ENCODE measurements around the gene ZNF493.

The ZNF493 gene

GRCh38 chr19:21439201-21439751 is 42.3 kb downstream of the ZNF493 start:
- H3K4me1 ChIP-seq (ENCODE audit: insufficient read depth, low read length, severe bottlenecking) = no peaks in the 10 kb centered on the region
- H3K27me3 ChIP-seq (ENCODE audit: insufficient read depth, low read length) = no peaks in the 10 kb centered on the region
- no peaks in the 10 kb centered on the region for H3K79me2 ChIP-seq (ENCODE audit: insufficient read depth, low read length)
- H2AFZ ChIP-seq (ENCODE audit: low read length) = no peak overlapping the region
- no peaks in the 10 kb centered on the region for H3K36me3 ChIP-seq (ENCODE audit: insufficient read depth, low read length)
- no peaks in the 10 kb centered on the region for H4K20me1 ChIP-seq (ENCODE audit: insufficient read depth, low read length)
- no peak overlapping the region for H3K27ac ChIP-seq (ENCODE audit: low read depth, low read length, poor library complexity, severe bottlenecking)
- no peak overlapping the region for H3K4me3 ChIP-seq (ENCODE audit: low read depth, low read length, poor library complexity, severe bottlenecking)
- no peaks in the 10 kb centered on the region for H3F3A ChIP-seq (ENCODE audit: insufficient read depth, low read length)
- no peak for TF ChIP-seq EZH2 (IDR thresholded peaks at IDR 0.05; ENCODE audit: borderline replicate concordance, low read length)
- TF ChIP-seq, protein P1, sequence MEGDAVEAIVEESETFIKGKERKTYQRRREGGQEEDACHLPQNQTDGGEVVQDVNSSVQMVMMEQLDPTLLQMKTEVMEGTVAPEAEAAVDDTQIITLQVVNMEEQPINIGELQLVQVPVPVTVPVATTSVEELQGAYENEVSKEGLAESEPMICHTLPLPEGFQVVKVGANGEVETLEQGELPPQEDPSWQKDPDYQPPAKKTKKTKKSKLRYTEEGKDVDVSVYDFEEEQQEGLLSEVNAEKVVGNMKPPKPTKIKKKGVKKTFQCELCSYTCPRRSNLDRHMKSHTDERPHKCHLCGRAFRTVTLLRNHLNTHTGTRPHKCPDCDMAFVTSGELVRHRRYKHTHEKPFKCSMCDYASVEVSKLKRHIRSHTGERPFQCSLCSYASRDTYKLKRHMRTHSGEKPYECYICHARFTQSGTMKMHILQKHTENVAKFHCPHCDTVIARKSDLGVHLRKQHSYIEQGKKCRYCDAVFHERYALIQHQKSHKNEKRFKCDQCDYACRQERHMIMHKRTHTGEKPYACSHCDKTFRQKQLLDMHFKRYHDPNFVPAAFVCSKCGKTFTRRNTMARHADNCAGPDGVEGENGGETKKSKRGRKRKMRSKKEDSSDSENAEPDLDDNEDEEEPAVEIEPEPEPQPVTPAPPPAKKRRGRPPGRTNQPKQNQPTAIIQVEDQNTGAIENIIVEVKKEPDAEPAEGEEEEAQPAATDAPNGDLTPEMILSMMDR (IDR thresholded peaks at IDR 0.05; ENCODE audit: low read length) = no peak
- no peak overlapping the region for H3K9ac ChIP-seq (ENCODE audit: low read length)
- no peaks in the 10 kb centered on the region for H3K9me2 ChIP-seq (ENCODE audit: low read depth, low read length)
- no peak overlapping the region for H3K4me2 ChIP-seq (ENCODE audit: low read length)
- 0 out of 2 replicates have a peak, but pooled peaks cover 5% of the 10 kb centered on the region for H3K9me3 ChIP-seq (ENCODE audit: low read length)

GRCh38 chr19:21440321-21440720 is 43.4 kb downstream of the ZNF493 start:
- no peaks in the 10 kb centered on the region for H3K27me3 ChIP-seq (ENCODE audit: insufficient read depth, low read length)
- TF ChIP-seq, protein P1 (IDR thresholded peaks at IDR 0.05; ENCODE audit: low read length) = no peak
- no peak for TF ChIP-seq EZH2 (IDR thresholded peaks at IDR 0.05; ENCODE audit: borderline replicate concordance, low read length)
- H4K20me1 ChIP-seq (ENCODE audit: insufficient read depth, low read length) = no peaks in the 10 kb centered on the region
- no peaks in the 10 kb centered on the region for H3K79me2 ChIP-seq (ENCODE audit: insufficient read depth, low read length)
- no peaks in the 10 kb centered on the region for H3F3A ChIP-seq (ENCODE audit: insufficient read depth, low read length)
- H3K27ac ChIP-seq (ENCODE audit: low read depth, low read length, poor library complexity, severe bottlenecking) = no peak overlapping the region
- H3K36me3 ChIP-seq (ENCODE audit: insufficient read depth, low read length) = no peaks in the 10 kb centered on the region
- H3K9me2 ChIP-seq (ENCODE audit: low read depth, low read length) = no peaks in the 10 kb centered on the region
- H3K4me3 ChIP-seq (ENCODE audit: low read depth, low read length, poor library complexity, severe bottlenecking) = no peak overlapping the region
- 0 out of 2 replicates have a peak, but pooled peaks cover 9% of the 10 kb centered on the region for H3K9me3 ChIP-seq (ENCODE audit: low read length)
- H3K9ac ChIP-seq (ENCODE audit: low read length) = no peak overlapping the region
- H3K4me2 ChIP-seq (ENCODE audit: low read length) = no peak overlapping the region
- H3K4me1 ChIP-seq (ENCODE audit: insufficient read depth, low read length, severe bottlenecking) = no peaks in the 10 kb centered on the region
- no peak overlapping the region for H2AFZ ChIP-seq (ENCODE audit: low read length)

DNA sequence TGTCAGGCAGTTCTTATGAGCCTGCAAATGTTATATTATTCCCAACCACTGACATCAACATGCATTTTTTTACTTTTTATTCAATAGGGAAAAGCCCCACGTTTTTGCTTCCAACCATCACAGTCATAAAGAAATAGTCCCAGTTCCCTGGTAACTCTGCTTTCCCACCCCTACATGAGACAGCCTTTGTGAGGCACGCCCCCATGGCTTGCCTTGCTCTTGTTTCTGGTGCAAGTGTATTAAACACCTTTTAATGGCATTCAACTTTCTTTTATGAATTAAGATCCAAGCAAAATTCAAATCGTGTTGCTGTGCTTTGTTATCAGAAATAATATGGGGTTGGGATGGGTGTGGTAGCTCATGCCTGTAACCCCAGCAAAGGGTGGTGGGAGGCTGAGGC is 54.3 kb downstream of the ZNF493 start:
- no peak overlapping the region for H3K27ac ChIP-seq (ENCODE audit: low read depth, low read length, poor library complexity, severe bottlenecking)
- H3K9me2 ChIP-seq (ENCODE audit: low read depth, low read length) = no peaks in the 10 kb centered on the region
- H3K9ac ChIP-seq (ENCODE audit: low read length) = no peak overlapping the region
- H3K79me2 ChIP-seq (ENCODE audit: insufficient read depth, low read length) = no peaks in the 10 kb centered on the region
- 0 out of 2 replicates have a peak, but pooled peaks cover 3% of the 10 kb centered on the region for H3K9me3 ChIP-seq (ENCODE audit: low read length)
- no peaks in the 10 kb centered on the region for H3F3A ChIP-seq (ENCODE audit: insufficient read depth, low read length)
- H3K36me3 ChIP-seq (ENCODE audit: insufficient read depth, low read length) = no peaks in the 10 kb centered on the region
- no peaks in the 10 kb centered on the region for H3K27me3 ChIP-seq (ENCODE audit: insufficient read depth, low read length)
- no peak for TF ChIP-seq EZH2 (IDR thresholded peaks at IDR 0.05; ENCODE audit: borderline replicate concordance, low read length)
- TF ChIP-seq, protein P1 (IDR thresholded peaks at IDR 0.05; ENCODE audit: low read length) = no peak
- no peaks in the 10 kb centered on the region for H4K20me1 ChIP-seq (ENCODE audit: insufficient read depth, low read length)
- no peak overlapping the region for H3K4me2 ChIP-seq (ENCODE audit: low read length)
- no peak overlapping the region for H3K4me3 ChIP-seq (ENCODE audit: low read depth, low read length, poor library complexity, severe bottlenecking)
- no peaks in the 10 kb centered on the region for H3K4me1 ChIP-seq (ENCODE audit: insufficient read depth, low read length, severe bottlenecking)
- no peak overlapping the region for H2AFZ ChIP-seq (ENCODE audit: low read length)

Measured in OCI-LY1 (cell line).